ENCODE measurements around the gene AGRN.
"Not testable (repeated sequence)": the region's sequence is repeated elsewhere in the genome, so short reads cannot be mapped to it uniquely, and the experiment has no call there.

AGRN gene

DNA sequence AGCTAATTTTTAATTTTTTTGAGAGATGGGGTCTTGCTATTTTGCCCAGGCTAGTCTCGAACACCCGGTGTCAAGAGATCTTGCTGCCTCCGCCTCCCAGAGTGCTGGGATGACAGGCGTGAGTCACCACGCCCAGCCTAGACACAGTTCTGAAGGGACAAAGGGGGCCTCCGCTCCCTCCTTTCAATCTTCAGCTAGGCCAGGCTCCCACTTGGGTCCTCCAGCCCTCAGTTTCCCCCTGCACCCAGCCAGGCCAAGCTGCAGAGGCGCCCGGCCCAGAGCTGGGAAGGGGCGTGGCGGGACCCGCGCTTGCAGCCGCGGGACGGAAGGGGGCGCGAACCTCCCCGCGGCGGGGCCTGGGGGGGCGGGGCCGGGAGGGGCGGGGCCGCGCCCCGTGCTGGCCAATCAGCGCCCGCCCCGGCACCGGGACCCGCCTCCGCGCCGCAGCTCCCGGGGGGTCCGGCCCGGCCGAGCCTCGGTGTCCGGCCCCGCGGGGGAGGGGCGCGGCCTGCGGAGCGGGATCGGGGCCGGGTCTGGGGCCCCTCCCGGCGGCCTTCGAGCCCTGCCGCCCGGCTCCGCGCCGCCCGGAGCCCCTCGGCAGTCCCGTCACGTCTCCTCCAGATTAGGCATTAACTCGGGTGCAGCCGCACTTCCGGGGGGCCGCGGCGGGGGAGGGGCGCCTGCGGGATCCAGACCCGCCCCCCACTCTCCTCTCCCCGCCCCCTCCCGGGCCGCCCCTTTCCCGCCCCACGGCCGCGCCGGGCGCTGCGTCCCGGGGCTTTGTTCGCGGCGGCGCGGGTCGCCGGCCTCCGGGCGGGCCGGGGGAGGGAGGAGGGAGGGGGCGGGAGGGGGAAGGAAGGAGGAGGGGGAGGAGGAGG, 559 bp upstream of the AGRN start:
- DNase-seq (ENCODE audit: low read depth, low spot score): peak; percentile 96

DNA sequence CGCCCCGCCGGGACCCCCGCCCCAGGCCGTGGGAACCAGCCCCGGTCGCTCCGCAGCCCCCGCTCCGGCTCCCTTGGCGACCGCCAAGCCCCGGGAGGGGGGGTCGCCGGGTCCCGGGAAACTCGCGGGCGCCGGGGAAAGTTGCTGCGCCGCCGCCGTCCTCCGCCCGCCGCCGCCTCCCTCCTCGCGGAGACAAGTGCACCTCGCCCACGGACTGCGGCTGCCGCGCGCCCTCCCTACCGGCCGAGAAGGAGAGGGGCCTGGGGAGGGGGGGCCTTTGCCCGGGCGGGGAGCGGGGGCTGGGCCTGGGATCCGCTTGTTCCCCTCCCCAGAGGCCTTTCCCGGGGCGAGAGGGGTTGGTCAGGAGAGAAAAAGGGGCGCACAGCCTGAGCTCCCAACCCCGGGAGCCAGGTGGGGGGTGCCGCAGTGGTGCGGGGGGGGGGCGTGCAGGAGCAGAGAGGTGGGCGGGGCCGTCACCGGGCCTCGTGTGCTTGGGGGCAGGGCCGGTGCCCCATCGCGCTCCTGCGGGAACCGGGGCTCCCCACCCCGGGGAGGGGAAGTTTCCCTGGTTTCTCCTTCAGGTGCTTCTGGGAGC, 592 bp downstream of the AGRN start:
- peak; percentile 67 for DNase-seq (ENCODE audit: low read depth, low spot score)

DNA sequence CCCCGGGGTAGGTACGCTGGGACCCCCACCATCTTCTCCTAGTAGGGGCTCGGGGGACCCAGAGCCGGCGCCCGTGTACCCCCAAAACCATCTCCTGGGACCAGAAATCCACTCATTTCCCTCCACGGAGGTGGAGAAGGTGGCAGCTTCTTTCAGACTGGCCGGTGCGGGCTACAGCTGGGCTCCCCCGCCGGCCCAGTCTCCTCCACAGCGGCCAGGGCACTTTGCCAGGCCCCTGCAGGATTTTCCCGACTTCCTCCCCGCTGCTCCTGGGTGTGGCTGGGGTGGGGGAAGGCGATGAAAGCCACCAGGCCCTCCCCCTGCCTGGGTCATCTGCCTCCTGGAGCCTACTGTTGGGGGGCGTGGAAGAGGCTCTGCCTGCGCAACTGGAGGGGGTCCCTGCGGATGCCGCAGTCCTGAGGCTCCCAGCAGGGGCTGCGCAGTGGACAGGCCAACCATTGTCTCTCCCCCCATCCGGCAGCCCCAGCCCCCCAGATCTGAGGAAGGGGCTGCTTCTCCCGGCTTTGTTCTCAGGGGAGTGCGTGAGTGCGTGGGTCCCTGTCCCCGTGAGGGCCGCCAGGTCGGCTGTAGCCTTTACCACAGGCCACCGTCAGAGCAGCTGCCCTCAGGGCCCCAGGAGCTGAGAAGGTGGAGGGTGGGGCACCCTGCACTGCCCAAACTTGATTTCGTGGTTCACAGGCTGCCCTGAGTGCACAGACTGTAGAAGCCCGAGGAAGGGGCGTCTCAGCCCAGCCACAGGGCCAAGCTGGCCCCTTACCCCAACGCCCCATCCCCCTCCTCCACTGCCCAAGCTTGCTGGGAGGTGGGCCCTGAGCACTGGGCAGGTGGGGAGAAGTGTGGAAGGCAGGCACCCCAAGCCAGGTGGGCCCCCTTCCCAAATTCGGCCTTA, 1.3 kb downstream of the AGRN start:
- DNase-seq (ENCODE audit: low read depth, low spot score): peak; percentile 91

DNA sequence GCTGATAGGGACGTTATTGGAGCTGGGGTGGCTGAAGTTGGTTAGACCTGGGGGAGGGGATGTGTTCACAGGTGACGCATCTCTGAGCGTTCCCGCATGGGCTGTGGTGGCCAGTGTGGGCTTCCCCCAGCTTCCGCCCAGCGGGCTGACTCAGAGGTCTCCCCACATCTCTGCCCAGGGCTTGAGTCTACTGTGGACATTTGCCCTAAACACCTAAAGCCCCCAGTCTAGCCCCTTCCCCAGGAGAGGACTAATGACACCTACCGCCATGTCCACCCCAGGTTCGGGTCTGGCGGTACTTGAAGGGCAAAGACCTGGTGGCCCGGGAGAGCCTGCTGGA, 2.0 kb downstream of the AGRN start:
- peak; percentile 79 for DNase-seq (ENCODE audit: low read depth, low spot score)

DNA sequence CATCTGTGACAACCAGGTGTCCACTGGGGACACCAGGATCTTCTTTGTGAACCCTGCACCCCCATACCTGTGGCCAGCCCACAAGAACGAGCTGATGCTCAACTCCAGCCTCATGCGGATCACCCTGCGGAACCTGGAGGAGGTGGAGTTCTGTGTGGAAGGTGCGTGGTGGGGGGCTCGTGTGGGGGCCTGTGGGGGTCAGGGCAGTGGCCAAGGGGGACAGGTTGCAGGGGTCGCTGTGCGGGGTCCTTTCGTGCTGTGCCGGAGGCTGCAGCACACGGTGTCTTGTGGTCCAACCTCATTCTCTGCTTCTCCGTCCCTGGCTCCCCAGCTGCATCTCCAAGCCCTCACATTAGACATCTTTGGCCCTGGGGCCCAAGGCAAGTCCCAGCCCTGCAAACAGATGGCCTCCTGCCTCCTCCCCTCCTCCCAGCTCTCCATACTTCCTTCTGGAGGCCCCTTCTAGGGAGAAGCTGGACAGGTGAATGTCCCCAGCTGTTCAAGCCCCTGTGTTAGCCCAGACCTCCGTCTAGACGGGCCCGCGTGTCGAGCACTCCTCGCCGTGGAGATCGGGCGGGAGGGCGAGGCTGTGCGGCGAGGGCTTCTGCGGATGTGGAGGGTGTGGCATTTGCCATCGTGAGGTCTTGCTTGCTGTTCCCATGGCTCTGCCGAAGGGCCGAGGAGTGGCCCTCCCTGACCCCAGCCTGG, 2.5 kb downstream of the AGRN start:
- DNase-seq (ENCODE audit: low read depth, low spot score): no peak

DNA sequence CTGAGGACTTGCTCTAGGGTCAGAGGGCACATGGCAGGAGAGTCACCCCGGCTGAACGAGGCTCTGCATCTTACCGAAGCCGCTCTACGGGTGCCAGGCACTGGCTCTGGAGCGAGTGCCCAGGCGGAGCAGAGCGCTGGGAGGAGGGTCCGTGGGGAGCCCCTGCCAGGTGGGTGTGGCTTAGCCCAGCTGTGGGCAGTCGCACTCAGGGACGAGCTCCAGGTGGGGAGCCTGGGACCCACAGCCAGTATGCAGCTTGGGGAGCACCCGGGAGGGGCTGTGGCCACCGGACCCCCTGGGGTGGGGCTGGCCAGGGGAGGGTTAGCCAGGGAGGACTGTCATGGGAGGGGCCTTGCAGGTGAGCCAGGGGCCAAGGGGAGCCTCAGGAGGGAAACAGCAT, 3.8 kb downstream of the AGRN start:
- no peak for DNase-seq (ENCODE audit: low read depth, low spot score)

DNA sequence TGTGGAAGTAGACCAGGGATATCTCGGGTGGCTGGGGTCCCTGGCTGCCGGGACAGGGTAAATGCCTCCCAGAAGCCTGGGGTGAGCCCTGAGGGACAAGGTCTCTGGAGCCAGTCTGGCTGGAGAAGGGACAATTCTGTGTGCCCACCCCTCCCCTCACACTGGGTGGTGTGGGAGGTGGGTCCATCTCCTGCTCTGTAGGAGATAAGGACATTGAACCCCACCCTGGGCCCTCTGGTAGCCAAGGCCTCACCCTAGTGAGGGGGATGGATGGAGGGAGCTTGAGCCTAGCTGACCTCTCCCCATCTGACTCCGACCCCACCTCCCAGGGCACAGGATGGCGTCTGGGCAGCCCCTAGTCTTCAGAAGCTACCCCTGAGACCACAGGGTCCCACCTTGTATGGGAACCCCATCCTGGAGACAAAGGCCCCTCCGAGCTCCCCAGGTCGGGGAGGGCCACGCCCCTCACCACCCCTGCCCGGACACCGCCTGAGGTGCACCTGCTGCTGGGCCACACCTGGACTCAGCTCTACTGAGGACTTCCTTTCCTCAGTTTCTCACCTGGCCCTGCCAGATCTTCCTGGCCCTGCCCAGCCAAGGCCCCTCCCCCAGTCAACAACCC, 4.3 kb downstream of the AGRN start:
- no peak for DNase-seq (ENCODE audit: low read depth, low spot score)

DNA sequence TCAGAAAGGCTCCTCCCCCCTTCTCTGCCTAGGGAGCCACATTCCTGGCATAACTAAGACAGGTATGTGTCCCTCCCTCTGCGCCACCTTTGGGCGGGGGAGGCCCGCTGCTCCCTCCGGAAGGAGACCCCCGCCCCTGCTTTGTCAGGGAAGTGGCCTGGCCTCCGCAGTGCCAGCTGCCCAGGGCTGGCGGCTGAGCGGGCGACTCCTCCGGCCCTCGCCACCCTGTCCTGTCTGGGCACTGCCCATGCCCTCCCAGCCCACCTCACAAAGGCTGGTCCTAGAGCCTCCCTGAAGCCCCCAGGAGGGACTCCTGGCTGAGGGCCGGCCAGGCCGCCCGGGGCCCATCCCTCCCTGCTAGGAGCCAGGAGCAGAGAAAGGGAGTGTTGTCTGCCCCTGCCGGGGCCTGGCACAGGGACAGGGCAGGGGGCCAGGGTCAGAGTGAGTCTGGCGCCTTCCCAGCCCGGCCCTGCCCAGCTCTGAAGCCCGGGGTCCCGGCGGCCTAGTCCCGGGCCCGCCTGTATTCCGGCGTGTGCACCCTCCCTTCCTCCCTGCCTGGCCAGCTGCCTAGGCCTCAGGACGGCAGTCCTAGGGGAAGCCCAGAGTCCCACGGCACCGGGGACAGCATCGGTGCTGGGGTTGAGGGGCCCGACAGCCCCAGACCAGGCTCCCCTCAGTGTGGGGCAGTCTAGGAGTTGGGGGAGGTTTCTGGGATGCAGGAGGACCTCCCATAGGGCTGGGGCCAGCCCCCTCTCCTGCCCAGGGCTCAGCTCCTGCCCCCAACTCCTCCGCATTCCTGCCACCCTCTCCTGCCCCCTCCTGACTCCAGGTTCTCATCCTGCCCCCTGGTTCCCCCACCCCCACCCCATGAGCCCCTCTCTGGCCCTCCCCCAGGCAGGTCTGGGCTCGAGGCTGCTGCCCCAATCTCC, 5.1 kb downstream of the AGRN start:
- peak; percentile 89 for DNase-seq (ENCODE audit: low read depth, low spot score)

DNA sequence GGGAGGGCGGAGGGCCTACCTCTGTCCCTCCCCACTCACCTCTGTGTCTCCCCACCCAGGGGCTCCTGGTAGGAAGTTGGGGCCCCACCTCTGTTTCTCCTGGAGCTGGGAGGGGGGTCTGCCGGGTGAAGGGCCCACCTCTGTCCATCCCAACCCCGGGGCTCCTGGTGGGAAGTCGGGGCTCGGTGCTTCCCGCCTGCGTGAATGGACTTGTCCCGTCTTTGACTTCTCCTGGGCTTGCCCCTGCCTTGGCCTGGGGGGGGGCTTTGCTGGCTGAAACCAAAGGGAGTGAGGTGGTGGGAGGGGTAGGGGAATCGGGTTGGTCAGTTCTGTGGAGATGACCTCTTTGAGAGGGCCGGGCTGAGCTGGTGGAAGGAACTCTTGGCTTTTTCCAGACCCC, 5.8 kb downstream of the AGRN start:
- DNase-seq (ENCODE audit: low read depth, low spot score): no peak

DNA sequence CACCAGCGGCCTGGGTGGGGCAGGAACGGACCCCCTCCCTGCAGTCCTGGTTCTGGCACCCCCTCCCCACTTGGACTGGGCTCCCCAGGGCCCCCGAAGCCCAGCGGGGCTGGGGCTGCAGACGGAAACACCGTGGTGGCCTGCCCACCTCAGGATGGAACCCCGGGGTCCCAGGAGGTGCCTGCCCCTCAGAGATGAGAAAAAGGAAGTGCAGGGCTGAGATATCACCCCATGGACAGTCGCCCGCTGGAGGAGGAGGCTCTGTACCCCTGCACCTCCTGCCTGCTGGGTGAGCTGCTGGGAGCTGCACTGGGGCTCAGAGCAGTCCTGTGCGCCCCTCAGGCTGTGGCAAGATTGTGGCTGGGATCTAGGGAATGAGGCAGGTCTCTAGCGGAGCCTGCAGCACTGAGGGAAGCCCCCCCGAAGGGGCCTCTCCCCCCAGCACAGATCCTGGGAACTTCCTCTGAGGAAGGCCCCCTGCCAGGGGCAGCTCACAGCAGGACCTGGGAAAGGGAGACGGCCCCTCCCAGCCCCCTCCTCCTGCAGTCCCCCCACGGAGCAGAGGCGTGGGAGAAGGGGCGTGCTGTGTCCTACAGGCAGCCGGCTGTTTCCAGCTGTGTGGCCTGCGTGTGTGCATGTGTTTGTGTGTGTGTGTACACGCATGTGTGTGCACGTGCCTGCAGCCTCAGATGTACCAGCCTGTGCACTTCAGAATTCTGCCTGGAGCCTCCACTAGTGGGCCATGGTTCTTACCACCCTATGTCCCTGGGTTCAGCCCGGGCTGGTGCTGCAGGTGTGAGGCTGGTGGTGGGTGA, 6.9 kb downstream of the AGRN start:
- no peak for DNase-seq (ENCODE audit: low read depth, low spot score)

DNA sequence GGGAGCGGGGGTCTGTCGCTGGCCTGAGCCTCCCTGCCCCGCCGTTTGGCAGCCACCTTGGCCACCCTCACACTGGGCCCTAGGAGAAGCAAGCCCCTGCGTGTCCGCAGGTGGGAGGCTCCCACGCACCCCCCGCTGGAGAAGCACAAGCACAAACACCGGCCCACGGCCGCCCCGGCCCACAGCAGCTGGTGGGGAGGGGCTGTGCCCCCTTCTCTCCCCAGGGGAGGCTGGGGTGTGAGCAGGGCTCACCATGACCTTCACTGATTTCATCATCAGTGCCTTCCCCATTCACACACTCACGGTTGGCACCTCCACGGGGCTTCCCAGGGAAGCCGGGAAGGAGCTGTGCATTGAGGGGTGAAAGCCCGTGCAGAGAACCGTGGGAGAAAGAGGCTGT, 7.9 kb downstream of the AGRN start:
- no peak for DNase-seq (ENCODE audit: low read depth, low spot score)

DNA sequence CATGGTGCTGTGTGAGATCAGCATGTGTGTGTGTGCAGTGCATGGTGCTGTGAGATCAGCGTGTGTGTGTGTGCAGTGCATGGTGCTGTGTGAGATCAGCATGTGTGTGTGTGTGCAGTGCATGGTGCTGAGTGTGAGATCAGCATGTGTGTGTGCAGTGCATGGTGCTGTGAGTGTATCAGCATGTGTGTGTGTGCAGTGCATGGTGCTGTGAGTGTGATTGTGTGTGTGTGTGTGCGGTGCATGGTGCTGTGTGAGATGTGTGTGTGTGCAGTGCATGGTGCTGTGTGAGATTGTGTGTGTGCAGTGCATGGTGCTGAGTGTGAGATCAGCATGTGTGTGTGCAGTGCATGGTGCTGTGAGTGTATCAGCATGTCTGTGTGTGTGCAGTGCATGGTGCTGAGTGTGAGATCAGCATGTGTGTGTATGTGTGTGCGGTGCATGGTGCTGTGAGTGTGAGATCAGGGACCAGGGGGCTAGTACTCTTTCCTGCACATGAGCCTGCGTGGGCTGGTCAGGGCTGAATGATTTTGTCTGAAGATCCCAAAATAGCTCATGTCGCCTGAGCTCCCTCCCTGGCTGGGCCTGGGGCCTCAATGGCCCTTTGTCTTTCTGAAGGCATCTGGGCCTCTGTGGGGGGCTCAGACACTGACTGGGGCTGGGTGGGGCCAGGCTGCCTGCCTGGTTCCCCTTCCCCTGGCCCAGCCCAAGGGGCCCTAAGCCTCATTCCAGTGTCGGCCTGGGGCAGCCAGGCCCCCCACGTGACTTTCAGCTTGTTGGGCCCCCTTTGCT, 11.1 kb downstream of the AGRN start:
- not testable (repeated sequence) for DNase-seq (ENCODE audit: low read depth, low spot score)

DNA sequence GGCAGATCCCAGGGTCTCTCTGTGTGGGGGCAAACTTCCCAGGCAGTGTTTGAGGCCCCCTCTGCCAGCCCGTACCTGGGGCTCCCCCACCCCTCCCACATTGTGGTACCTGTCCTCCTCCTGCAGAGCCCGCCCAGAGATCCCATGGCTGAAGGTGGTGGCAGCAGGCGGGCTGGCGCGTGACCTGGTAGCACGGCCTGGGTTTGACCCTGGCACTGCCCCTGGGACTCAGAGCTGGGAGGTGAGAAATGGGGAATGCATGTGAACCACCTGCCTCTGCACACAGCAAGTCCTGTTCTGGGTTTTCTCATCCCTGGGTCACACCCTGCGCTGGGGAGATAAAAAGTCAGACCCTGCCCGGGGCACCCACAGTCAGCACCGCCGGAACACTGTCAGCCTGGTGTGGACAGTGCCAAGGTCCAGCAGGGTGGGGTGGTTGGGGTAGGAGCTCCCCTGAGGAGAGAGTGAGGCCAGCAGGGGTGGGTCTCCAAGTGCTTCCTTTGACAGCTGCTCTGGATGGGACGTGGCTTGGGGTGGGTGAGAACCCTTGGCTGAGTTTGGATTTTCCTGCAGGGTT, 11.8 kb downstream of the AGRN start:
- no peak for DNase-seq (ENCODE audit: low read depth, low spot score)

DNA sequence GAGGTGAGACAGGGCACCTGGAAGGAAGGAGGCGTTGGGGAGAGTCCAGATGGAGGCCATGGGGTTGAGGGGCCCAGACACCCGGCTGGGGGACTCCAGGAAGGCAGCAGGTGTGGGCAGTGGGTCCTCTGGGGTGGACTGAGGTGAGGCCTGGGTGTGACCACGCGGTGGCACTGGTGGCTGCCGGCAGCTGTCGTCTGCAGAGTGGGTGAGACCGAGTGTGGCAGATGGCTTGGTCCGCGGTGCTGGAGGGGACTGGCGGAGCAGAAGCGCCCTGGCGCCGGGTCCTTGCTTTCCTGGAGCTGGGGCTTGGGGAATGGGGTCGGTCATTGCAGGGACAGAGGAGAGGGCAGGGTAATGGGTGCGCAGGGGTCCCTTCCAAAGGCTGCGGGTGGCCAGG, 12.5 kb downstream of the AGRN start:
- no peak for DNase-seq (ENCODE audit: low read depth, low spot score)

DNA sequence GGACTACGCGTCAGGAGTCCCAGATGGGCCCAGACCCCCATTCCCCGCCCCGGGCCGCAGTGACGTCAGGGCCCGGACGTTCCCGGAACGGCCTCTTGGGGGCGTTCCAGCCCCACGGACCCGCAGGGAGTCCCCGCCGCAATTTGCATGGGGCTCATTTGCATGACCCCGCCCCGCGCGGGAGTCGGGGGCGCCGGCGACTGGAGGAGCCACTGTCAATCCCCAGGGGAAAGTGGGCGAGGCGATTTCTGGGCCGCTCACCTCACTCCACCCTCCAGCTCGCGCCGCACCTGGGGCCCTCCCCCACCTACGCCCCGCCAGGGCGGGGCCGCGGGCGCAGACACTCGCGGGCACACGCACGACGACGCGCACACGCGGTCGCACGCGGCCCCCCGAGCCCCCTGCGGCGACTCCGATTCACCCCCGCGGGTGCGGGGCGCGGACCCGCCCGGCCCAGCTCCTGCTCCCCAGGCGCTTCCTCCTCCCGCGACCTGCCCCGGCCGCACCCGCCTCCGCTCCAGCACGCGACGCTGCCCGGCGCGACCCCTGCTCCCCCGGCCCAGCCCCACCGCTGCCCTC, 13.2 kb downstream of the AGRN start:
- DNase-seq (ENCODE audit: low read depth, low spot score): peak; percentile 95

DNA sequence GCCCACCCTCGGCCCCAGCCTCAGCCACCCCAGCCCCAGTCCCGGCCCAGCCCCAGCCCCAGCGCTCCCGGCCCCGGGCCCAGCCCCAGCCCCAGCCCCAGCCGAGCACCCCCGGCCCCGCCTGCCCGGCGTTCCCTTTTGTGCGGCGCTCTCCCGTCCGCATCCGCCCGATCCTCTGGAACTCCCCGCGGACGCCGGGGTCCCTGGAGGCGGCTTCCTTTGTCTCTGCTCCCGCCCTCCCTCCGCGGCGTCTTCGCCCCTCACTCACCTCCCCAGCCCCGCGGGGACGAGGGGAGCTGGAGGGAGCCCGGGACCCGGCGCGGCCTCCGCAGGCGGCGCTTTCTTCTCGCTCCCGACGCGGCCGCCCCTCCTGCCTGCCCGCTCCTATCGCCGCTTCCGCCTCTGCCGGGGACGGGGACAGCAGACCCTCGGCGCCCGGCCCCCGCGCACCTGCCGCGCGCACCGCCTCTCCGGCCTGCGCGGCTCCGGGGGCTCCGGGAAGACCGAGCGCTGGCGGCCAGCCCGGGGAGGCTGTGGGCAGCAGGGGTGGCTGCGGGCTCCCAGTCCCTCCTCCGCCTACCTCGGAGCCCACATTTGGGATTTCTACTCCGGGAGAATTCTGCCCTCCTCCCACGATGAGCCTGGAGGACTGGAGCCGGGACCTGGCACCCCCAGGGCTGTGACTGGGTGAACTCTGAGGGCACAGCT, 14.0 kb downstream of the AGRN start:
- DNase-seq (ENCODE audit: low read depth, low spot score): peak; percentile 41

DNA sequence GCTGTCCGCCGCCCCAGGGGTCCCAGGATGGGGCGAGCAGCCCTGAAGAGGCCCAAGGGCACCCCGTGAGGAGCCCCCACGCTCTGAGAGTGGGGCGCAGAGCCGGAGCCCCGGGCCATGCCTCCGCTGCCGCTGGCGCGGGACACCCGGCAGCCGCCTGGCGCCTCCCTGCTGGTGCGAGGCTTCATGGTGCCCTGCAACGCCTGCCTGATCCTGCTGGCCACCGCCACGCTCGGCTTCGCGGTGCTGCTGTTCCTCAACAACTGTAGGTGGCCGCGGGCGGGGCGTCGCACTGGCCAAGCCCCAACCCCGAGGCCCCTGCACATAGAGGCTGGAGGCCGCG, 14.5 kb downstream of the AGRN start:
- DNase-seq (ENCODE audit: low read depth, low spot score): no peak
